Left lung (tissue), 10 donors: ENCODE results near the gene RAB24. TPM values are rescaled to one million over a fixed set of nuclear protein-coding genes. Genes with fewer than 3 reads are reported as not detected.

Experiments used
- ATAC-seq: fragments of 200-7000 bp; cut with Tn5 transposase; one replicate; pipeline ENCODE4 v1.9.1; 2020; ENCODE audit warnings: moderate library complexity
- DNase-seq, 4 donors: peaks; one replicate each; pipeline ENCODE4 v3.0.0-alpha.2; 2013 to 2020
- H3K27ac ChIP-seq, 2 donors: fragments of 200-600 bp; sonication (generic) in 1 of 2; one replicate each; pipeline versions ENCODE4 v1.5.0 to v1.8.0; 2020 to 2021
- H3K27me3 ChIP-seq, 2 donors: fragments of 200-600 bp; sonication (generic) in 1 of 2; one replicate each; pipeline versions ENCODE4 v1.5.0 to v1.8.0; 2020 to 2021
- H3K36me3 ChIP-seq, 2 donors: fragments of 200-600 bp; sonication (generic) in 1 of 2; one replicate each; pipeline versions ENCODE4 v1.5.0 to v1.8.0; 2020 to 2021
- H3K4me1 ChIP-seq, 2 donors: fragments of 200-600 bp; one replicate each; pipeline ENCODE4 v1.8.0; 2021
- H3K4me3 ChIP-seq, 2 donors: fragments of 200-600 bp; sonication (generic) in 1 of 2; one replicate each; pipeline versions ENCODE4 v1.5.0 to v1.8.0; 2020 to 2021; ENCODE audit warnings: mild to moderate bottlenecking in 1 of 2
- H3K9me3 ChIP-seq, 2 donors: fragments of 200-600 bp; sonication (generic) in 1 of 2; one replicate each; pipeline versions ENCODE4 v1.5.0 to v1.8.0; 2020 to 2021
- intact Hi-C, 2 donors: fragments of 100-400 bp; cut with DNase I; formaldehyde crosslinking; loops; one replicate each; pipeline versions ENCODE4 v1.11.2 to v1.14.2; 2022
- polyA plus RNA-seq, 6 donors: library from polyadenylated mRNA; unstranded; fragments of 120-200 nt; gene quantifications; one replicate each; pipeline ENCODE4 v1.2.1, GENCODE V29; 2013; ENCODE audit not compliant: insufficient read length in 6 of 6
- total RNA-seq, 2 donors: library from RNA; stranded (reverse); fragmentation: NEBNext Ultra II Directional; extraction: Animal tissue kit (Norgen Biotek cat#: 25700); gene quantifications; one replicate each; pipeline ENCODE4 v1.2.1, GENCODE V29; 2021
- TF ChIP-seq, protein P1 (sequence below), 2 donors: fragments of 200-600 bp; sonication (generic) in 1 of 2; IDR thresholded peaks; one replicate each; pipeline versions ENCODE4 v1.5.0 to v1.8.0; 2021; ENCODE audit warnings: antibody characterized with exemption in 2 of 2
- donor health status: DM: no; HTN: yes; CAD: no.
- donor health status: DM: no; HTN: no; CAD: no.

RAB24 gene
- total and polyA plus RNA-seq, 8 donors: 24.2 to 39.7 (median 29.6) TPM

- no peaks in the 10 kb centered on the region for H3K27me3 ChIP-seq
- H3K27ac ChIP-seq: no peak overlapping the region
- TF ChIP-seq, protein P1, sequence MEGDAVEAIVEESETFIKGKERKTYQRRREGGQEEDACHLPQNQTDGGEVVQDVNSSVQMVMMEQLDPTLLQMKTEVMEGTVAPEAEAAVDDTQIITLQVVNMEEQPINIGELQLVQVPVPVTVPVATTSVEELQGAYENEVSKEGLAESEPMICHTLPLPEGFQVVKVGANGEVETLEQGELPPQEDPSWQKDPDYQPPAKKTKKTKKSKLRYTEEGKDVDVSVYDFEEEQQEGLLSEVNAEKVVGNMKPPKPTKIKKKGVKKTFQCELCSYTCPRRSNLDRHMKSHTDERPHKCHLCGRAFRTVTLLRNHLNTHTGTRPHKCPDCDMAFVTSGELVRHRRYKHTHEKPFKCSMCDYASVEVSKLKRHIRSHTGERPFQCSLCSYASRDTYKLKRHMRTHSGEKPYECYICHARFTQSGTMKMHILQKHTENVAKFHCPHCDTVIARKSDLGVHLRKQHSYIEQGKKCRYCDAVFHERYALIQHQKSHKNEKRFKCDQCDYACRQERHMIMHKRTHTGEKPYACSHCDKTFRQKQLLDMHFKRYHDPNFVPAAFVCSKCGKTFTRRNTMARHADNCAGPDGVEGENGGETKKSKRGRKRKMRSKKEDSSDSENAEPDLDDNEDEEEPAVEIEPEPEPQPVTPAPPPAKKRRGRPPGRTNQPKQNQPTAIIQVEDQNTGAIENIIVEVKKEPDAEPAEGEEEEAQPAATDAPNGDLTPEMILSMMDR (IDR thresholded peaks at IDR 0.05): no peak
- peaks cover 11 to 38% of the 10 kb centered on the region in 2 donors for H3K4me1 ChIP-seq
- DNase-seq (no peak), ATAC-seq (no peak)
- H3K4me3 ChIP-seq: no peak overlapping the region
- no peaks in the 10 kb centered on the region for H3K9me3 ChIP-seq
- peaks cover 0 to 6% of the 10 kb centered on the region in 2 donors for H3K36me3 ChIP-seq
- intact Hi-C loops: no loop called here
Observed at GRCh38 chr5:177314376-177315342, 11.1 kb upstream of the RAB24 start.

DNA sequence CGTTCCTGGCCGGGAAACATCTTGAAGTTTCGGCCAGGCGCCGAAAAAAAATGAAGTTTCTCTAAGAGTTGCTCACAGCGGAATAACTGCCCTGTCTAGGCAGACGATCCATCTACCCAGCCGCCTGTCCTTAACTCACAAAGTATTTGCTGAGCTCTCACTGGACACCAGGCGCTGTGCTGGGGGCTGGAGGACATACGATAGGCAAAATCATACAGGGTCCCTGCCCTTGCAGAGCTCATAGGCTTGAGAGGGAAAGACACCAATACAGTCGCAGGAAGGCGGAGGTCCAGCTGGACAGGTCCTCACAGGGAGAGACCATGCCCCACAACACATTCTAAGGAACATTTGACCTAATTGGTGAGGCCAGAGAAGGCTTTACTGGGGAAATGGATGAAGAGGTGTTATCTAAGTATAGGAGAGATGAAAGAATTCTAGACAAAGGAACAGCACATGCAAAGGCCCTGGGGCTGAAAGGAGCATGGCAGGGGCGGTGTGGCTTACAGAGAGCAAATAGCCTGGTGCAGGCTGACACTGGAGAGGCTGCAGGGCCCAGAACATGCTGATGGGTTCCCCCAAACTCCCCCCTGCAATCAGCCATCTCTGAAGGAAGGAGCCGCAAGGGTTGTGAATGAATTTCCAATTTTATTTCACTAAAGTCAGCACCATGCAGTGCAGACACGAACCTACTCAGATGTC, 10.2 kb upstream of the RAB24 start:
- TF ChIP-seq, protein P1 (IDR thresholded peaks at IDR 0.05): no peak
- no peak for DNase-seq
- peaks cover 11 to 45% of the 10 kb centered on the region in 2 donors for H3K4me1 ChIP-seq
- no peak overlapping the region for H3K4me3 ChIP-seq
- H3K9me3 ChIP-seq: no peaks in the 10 kb centered on the region
- intact Hi-C loops: no loop called here
- no peak overlapping the region for H3K27ac ChIP-seq
- peaks cover 0 to 6% of the 10 kb centered on the region in 2 donors for H3K36me3 ChIP-seq
- no peaks in the 10 kb centered on the region for H3K27me3 ChIP-seq
- ATAC-seq: no peak

GRCh38 chr5:177312649-177313181, 9.2 kb upstream of the RAB24 start:
- Histone ChIP-seq H3K27ac (no peak overlapping the region), H3K9me3 (no peaks in the 10 kb centered on the region), H3K4me1 (peaks cover 11 to 55% of the 10 kb centered on the region in 2 donors), H3K36me3 (peaks cover 0 to 10% of the 10 kb centered on the region in 2 donors), H3K4me3 (peak overlapping the region; percentile 44 to 55), H3K27me3 (no peaks in the 10 kb centered on the region)
- no peak for ATAC-seq
- intact Hi-C loops: no loop called here
- TF ChIP-seq, protein P1 (IDR thresholded peaks at IDR 0.05): no peak
- no peak for DNase-seq

DNA sequence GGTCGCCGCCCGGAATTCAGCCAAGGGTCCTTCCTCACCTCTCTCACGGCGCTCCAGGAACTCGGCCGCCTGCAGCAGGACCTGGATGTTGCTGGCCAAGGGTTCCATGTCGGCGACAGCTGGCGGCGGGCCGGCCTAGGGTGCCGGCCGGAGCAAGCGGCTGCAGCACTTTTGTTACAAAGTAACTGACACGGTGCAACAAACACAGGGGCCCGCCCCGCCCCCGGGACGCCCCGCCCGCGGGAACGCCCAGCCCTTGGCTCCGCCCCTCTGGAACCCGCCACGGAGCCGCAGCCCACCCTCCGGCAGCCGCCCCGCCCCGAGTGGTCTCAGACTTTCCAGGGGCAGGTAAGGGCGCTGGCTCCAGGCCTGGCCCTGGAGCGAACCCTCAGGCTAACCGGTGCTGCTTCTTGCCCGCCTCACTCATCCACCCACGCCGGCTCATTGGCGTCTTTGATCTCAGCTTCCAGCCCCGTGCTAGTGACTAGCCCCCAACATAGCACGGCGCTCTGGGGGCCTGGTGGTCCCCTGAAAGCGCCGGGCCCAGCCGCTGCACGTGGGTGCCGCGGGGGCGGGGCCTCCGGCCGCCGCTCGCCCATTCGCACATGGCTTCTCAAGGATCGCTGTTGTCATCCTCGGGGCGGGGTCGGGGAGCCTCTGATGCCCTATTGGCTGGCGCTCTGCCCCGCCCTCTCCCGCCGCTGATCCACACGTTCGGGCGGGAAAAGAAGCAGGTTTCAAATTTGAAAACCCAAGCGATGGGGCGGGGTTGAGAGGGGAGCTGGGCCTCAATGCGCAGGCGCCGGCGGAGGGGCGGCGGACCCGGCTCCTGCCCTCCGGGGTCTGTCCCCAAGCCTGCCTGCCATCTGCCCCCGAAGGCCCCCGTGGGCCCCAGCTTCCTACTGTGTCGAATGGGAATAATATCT, 8.5 kb upstream of the RAB24 start, which contains the start of gene MXD3:
Gene MXD3 (minus strand): TSS at position 176 of the 926 bp plus-strand sequence. CDS start 68 bp downstream, at position 108.
- Histone ChIP-seq H3K9me3 (no peaks in the 10 kb centered on the region), H3K27me3 (no peaks in the 10 kb centered on the region), H3K4me3 (peak within 1 kb of the TSS; percentile 44 to 55), H3K36me3 (peaks cover 0 to 12% of the 10 kb centered on the region in 2 donors), H3K4me1 (peaks cover 17 to 63% of the 10 kb centered on the region in 2 donors), H3K27ac (peak within 1 kb of the TSS in 1 of 2 donors; percentile 89)
- intact Hi-C loops: no loop called here
- ATAC-seq (peak; percentile 93), DNase-seq (peak; percentile 87 to 95 (median 95))
- TF ChIP-seq, protein P1 (IDR thresholded peaks at IDR 0.05): no peak
